Sigmoid colon (tissue), 3 donors: ENCODE measurements around the gene LILRA6.

Experiments
- CTCF ChIP-seq, 4 experiments: fragments of 450-650 bp in 3 of 4; fragments of 200-600 bp in 1 of 4; IDR thresholded peaks; one replicate each; pipeline ENCODE4 v1.5.1; 2016 to 2019; ENCODE audit warnings: antibody characterized with exemption in 4 of 4, mild to moderate bottlenecking in 3 of 4, moderate library complexity in 2 of 4
- POLR2A ChIP-seq, 2 donors: fragments of 450-650 bp; IDR thresholded peaks; one replicate each; pipeline ENCODE4 v1.6.1; 2016; ENCODE audit warnings: antibody characterized with exemption in 2 of 2, mild to moderate bottlenecking in 2 of 2, moderate library complexity in 2 of 2

- TF ChIP-seq CTCF (IDR thresholded peaks at IDR 0.05) (no peak), POLR2A (IDR thresholded peaks at IDR 0.05) (no peak)
Observed at GRCh38 chr19:54193011-54193410, 49.6 kb downstream of the LILRA6 start.
